HG02884 (cell line): Measurements from ENCODE around the gene PSME3IP1.

ENCODE experiments used
- ATAC-seq: cut with Tn5 transposase; IDR thresholded peaks from one replicate; pipeline ENCODE4 v1.9.1; 2021; ENCODE audit warnings: mild to moderate bottlenecking, moderate library complexity; ENCODE audit not compliant: unreplicated experiment

PSME3IP1 gene

GRCh38 chr16:57169327-57169726 is 16.5 kb downstream of the PSME3IP1 start:
- ATAC-seq, result no peak

GRCh38 chr16:57167953-57168352 is 17.9 kb downstream of the PSME3IP1 start:
- no peak for ATAC-seq

- ATAC-seq, result no peak
Observed at GRCh38 chr16:57167538-57167937, 18.3 kb downstream of the PSME3IP1 start.

GRCh38 chr16:57166951-57167350 is 18.9 kb downstream of the PSME3IP1 start:
- no peak for ATAC-seq

GRCh38 chr16:57166451-57166850 is 19.4 kb downstream of the PSME3IP1 start:
- ATAC-seq, result no peak

GRCh38 chr16:57165938-57166337 is 19.9 kb downstream of the PSME3IP1 start:
- ATAC-seq, result no peak

GRCh38 chr16:57165483-57165882 is 20.4 kb downstream of the PSME3IP1 start:
- no peak for ATAC-seq

GRCh38 chr16:57163842-57164241 is 22.0 kb downstream of the PSME3IP1 start:
- ATAC-seq, result no peak

- no peak for ATAC-seq
Observed at GRCh38 chr16:57159447-57159846, 26.4 kb downstream of the PSME3IP1 start.

GRCh38 chr16:57157533-57157932 is 28.3 kb downstream of the PSME3IP1 start:
- ATAC-seq, result no peak

- no peak for ATAC-seq
Observed at GRCh38 chr16:57156351-57156703, 29.5 kb downstream of the PSME3IP1 start.

GRCh38 chr16:57155702-57156350 is 30.0 kb downstream of the PSME3IP1 start:
- no peak for ATAC-seq

- no peak for ATAC-seq
Observed at GRCh38 chr16:57153841-57154240, 32.0 kb downstream of the PSME3IP1 start.

GRCh38 chr16:57152096-57153093 is 33.4 kb downstream of the PSME3IP1 start:
- no peak for ATAC-seq

GRCh38 chr16:57151369-57151768 is 34.5 kb downstream of the PSME3IP1 start:
- ATAC-seq, result no peak

GRCh38 chr16:57150682-57151330 is 35.0 kb downstream of the PSME3IP1 start:
- no peak for ATAC-seq

GRCh38 chr16:57149391-57149790 is 36.4 kb downstream of the PSME3IP1 start:
- no peak for ATAC-seq

- ATAC-seq, result no peak
Observed at GRCh38 chr16:57148481-57148880, 37.4 kb downstream of the PSME3IP1 start.

- ATAC-seq, result no peak
Observed at GRCh38 chr16:57147381-57148221, 38.2 kb downstream of the PSME3IP1 start.

- ATAC-seq, result no peak
Observed at GRCh38 chr16:57146735-57147134, 39.1 kb downstream of the PSME3IP1 start.
